ENCODE measurements around the gene NSL1.
A peak's percentile ranks its signal among the peaks of the same experiment; 100 is the strongest.

NSL1 gene

GRCh38 chr1:212701910-212702309 is 89.7 kb downstream of the NSL1 start:
- DNase-seq = no peak

- DNase-seq = peak; percentile 58
Observed at GRCh38 chr1:212700892-212701819, 90.4 kb downstream of the NSL1 start.

GRCh38 chr1:212700223-212700891 is 91.2 kb downstream of the NSL1 start:
- peak; percentile 75 for DNase-seq

GRCh38 chr1:212699625-212700222 is 91.9 kb downstream of the NSL1 start, which contains the start of gene BATF3:
Gene BATF3 (minus strand): TSS chr1:212699840. CDS start chr1:212699762, 78 bp downstream.
- no peak for DNase-seq

GRCh38 chr1:212699104-212699624 is 92.4 kb downstream of the NSL1 start:
- peak; percentile 64 for DNase-seq

- DNase-seq = no peak
Observed at GRCh38 chr1:212698467-212699103, 93.0 kb downstream of the NSL1 start.

GRCh38 chr1:212696721-212697331 is 94.8 kb downstream of the NSL1 start:
- DNase-seq = no peak

GRCh38 chr1:212692774-212693644 is 98.6 kb downstream of the NSL1 start:
- DNase-seq = no peak

- no peak for DNase-seq
Observed at GRCh38 chr1:212691561-212692071, 100.0 kb downstream of the NSL1 start.

- no peak for DNase-seq
Observed at GRCh38 chr1:212690816-212691403, 100.7 kb downstream of the NSL1 start.

GRCh38 chr1:212689758-212690529 is 101.6 kb downstream of the NSL1 start:
- DNase-seq = no peak

GRCh38 chr1:212689196-212689725 is 102.3 kb downstream of the NSL1 start:
- no peak for DNase-seq

- no peak for DNase-seq
Observed at GRCh38 chr1:212688341-212689047, 103.1 kb downstream of the NSL1 start.

GRCh38 chr1:212687811-212688210 is 103.8 kb downstream of the NSL1 start:
- no peak for DNase-seq

- DNase-seq = no peak
Observed at GRCh38 chr1:212686591-212686990, 105.0 kb downstream of the NSL1 start.

GRCh38 chr1:212686069-212686468 is 105.5 kb downstream of the NSL1 start:
- no peak for DNase-seq

- DNase-seq = no peak
Observed at GRCh38 chr1:212685429-212685828, 106.1 kb downstream of the NSL1 start.

- no peak for DNase-seq
Observed at GRCh38 chr1:212684521-212685090, 107.0 kb downstream of the NSL1 start.

- DNase-seq = no peak
Observed at GRCh38 chr1:212684076-212684475, 107.5 kb downstream of the NSL1 start.
